22Rv1 (cell line): ENCODE results near the gene CPTP.

Experiments used
- CTCF ChIP-seq: fragments of 450-650 bp; IDR thresholded peaks from 2 replicates; pipeline ENCODE4 v1.5.1; 2017; ENCODE audit warnings: mild to moderate bottlenecking
- ZFX ChIP-seq: fragments of 450-650 bp; IDR thresholded peaks from 2 replicates; pipeline ENCODE4 v1.6.1; 2017; ENCODE audit warnings: antibody characterized with exemption, borderline replicate concordance

GRCh38 chr1:1371364-1371745 lies 46.8 kb downstream of the CPTP start:
- TF ChIP-seq CTCF (no peak), ZFX (no peak)
